Neural cell (in vitro differentiated cells): ENCODE results near the gene MAD2L2.

Source experiments
- EP300 ChIP-seq: fragments of 450-650 bp; conservative IDR thresholded peaks from 2 replicates; pipeline ENCODE4 v1.6.1; 2014; ENCODE audit warnings: antibody characterized with exemption, mild to moderate bottlenecking, moderate library complexity; ENCODE audit not compliant: poor library complexity, severe bottlenecking
- EZH2 ChIP-seq: fragments of 200-600, 300-800 bp; shearing (Covaris generic), sonication (generic); IDR thresholded peaks from 2 replicates; pipeline ENCODE4 v1.6.1; 2014; ENCODE audit warnings: antibody characterized with exemption, low read length, borderline replicate concordance, mild to moderate bottlenecking; ENCODE audit not compliant: insufficient read depth, poor library complexity, severe bottlenecking
- POLR2AphosphoS5 ChIP-seq: IDR thresholded peaks from 2 replicates; pipeline ENCODE4 v1.6.1; 2012
- TAF1 ChIP-seq: IDR thresholded peaks from 2 replicates; pipeline ENCODE4 v1.6.1; 2012; ENCODE audit warnings: low read depth
- TF ChIP-seq, protein P1 (sequence below): fragments of 450-650 bp; IDR thresholded peaks from 2 replicates; pipeline ENCODE4 v1.5.1; 2014; ENCODE audit warnings: antibody characterized with exemption, mild to moderate bottlenecking, moderate library complexity; ENCODE audit not compliant: poor library complexity, severe bottlenecking
- TF ChIP-seq, protein P2 (sequence below): IDR thresholded peaks from 2 replicates; pipeline ENCODE4 v1.6.1; 2012; ENCODE audit warnings: borderline replicate concordance

DNA sequence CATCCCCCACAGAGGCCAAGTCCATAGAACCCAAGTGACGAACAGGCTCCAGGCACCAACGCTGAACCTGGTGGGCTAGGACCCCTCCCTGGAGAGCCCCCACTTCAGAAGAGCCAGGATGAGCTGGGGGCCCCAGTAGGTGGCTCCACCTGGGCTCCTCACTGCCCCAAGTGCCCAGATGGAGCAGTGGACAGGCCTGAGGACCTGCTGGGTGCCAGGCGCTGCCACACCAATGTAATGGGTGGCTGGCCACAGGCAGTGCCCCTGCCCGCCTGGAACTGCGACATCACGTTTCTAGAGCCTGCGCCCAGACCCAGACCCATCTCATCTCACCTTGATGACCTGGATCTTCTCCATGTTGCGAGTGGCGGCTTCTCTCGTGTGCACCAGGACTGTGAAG, 5.6 kb downstream of the MAD2L2 start:
- TF ChIP-seq EZH2 (no peak), POLR2AphosphoS5 (no peak), TAF1 (no peak), EP300 (no peak)
- TF ChIP-seq, protein P1, sequence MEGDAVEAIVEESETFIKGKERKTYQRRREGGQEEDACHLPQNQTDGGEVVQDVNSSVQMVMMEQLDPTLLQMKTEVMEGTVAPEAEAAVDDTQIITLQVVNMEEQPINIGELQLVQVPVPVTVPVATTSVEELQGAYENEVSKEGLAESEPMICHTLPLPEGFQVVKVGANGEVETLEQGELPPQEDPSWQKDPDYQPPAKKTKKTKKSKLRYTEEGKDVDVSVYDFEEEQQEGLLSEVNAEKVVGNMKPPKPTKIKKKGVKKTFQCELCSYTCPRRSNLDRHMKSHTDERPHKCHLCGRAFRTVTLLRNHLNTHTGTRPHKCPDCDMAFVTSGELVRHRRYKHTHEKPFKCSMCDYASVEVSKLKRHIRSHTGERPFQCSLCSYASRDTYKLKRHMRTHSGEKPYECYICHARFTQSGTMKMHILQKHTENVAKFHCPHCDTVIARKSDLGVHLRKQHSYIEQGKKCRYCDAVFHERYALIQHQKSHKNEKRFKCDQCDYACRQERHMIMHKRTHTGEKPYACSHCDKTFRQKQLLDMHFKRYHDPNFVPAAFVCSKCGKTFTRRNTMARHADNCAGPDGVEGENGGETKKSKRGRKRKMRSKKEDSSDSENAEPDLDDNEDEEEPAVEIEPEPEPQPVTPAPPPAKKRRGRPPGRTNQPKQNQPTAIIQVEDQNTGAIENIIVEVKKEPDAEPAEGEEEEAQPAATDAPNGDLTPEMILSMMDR: no peak
- TF ChIP-seq, protein P2, sequence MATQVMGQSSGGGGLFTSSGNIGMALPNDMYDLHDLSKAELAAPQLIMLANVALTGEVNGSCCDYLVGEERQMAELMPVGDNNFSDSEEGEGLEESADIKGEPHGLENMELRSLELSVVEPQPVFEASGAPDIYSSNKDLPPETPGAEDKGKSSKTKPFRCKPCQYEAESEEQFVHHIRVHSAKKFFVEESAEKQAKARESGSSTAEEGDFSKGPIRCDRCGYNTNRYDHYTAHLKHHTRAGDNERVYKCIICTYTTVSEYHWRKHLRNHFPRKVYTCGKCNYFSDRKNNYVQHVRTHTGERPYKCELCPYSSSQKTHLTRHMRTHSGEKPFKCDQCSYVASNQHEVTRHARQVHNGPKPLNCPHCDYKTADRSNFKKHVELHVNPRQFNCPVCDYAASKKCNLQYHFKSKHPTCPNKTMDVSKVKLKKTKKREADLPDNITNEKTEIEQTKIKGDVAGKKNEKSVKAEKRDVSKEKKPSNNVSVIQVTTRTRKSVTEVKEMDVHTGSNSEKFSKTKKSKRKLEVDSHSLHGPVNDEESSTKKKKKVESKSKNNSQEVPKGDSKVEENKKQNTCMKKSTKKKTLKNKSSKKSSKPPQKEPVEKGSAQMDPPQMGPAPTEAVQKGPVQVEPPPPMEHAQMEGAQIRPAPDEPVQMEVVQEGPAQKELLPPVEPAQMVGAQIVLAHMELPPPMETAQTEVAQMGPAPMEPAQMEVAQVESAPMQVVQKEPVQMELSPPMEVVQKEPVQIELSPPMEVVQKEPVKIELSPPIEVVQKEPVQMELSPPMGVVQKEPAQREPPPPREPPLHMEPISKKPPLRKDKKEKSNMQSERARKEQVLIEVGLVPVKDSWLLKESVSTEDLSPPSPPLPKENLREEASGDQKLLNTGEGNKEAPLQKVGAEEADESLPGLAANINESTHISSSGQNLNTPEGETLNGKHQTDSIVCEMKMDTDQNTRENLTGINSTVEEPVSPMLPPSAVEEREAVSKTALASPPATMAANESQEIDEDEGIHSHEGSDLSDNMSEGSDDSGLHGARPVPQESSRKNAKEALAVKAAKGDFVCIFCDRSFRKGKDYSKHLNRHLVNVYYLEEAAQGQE: no peak
